ENCODE results near the gene NIM1K.

DNA sequence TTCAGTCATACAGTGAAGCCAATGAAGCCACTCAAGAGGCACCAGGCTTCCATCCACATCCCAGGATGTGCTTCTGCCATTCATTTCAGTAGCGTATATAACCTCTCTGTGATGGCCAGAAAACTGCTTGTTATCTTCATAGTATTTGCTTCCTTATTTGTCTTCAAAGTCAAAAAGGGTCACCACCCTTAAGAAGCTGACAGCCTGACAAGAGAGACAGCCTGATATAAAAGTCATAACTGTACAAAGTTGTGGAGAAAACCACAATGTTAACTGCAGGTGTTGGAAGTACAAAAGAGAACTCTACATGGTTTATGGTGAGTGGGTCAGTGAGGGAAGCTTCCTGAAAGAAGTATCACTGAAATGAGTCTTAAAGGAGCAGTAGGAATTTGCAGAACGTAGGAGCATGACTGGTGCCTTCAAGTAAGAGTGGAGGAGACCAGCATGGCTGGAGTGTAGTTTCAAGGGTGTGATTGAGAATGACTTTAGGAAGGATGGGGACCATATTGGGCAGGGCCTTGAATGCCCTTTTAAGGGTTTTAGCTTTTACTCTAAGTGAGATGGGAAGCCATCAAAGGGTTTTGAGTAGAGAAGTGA lies 33.7 kb downstream of the NIM1K start:
- TF ChIP-seq, protein P1, sequence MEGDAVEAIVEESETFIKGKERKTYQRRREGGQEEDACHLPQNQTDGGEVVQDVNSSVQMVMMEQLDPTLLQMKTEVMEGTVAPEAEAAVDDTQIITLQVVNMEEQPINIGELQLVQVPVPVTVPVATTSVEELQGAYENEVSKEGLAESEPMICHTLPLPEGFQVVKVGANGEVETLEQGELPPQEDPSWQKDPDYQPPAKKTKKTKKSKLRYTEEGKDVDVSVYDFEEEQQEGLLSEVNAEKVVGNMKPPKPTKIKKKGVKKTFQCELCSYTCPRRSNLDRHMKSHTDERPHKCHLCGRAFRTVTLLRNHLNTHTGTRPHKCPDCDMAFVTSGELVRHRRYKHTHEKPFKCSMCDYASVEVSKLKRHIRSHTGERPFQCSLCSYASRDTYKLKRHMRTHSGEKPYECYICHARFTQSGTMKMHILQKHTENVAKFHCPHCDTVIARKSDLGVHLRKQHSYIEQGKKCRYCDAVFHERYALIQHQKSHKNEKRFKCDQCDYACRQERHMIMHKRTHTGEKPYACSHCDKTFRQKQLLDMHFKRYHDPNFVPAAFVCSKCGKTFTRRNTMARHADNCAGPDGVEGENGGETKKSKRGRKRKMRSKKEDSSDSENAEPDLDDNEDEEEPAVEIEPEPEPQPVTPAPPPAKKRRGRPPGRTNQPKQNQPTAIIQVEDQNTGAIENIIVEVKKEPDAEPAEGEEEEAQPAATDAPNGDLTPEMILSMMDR (conservative IDR thresholded peaks at IDR 0.05 in 1 of 2, IDR thresholded peaks at IDR 0.05 in 1 of 2; ENCODE audit: extremely low read depth in 1 of 2, insufficient read depth in 1 of 2, low read depth in 1 of 2, low read length in 2 of 2), result no peak
- TF ChIP-seq EZH2 (IDR thresholded peaks at IDR 0.05; ENCODE audit: borderline replicate concordance, low read length), result no peak

Data from mammary epithelial cell (primary cell).